Cardiac fibroblast (primary cell): ENCODE results near the gene PDCL2.
A peak's percentile ranks its signal among the peaks of the same experiment; 100 is the strongest.

Experiments used
- DNase-seq, 2 donors: peaks; one replicate each; pipeline versions ENCODE4 v3.0.0 to v3.0.0-alpha.2; 2010; ENCODE audit warnings: low read depth in 2 of 2
- H3K4me3 ChIP-seq, 2 donors: replicated peaks in 1 of 2; 1 replicate in 1 of 2; 2 replicates in 1 of 2; pipeline ENCODE4 v1.5.1; 2011; ENCODE audit warnings: low read depth in 2 of 2, low read length in 2 of 2, mild to moderate bottlenecking in 2 of 2, moderate library complexity in 1 of 2
- TF ChIP-seq, protein P1 (sequence below): IDR thresholded peaks from one replicate; pipeline ENCODE4 v1.5.1; 2011; ENCODE audit warnings: low read depth, mild to moderate bottlenecking, low read length, inconsistent platforms

Gene PDCL2

DNA sequence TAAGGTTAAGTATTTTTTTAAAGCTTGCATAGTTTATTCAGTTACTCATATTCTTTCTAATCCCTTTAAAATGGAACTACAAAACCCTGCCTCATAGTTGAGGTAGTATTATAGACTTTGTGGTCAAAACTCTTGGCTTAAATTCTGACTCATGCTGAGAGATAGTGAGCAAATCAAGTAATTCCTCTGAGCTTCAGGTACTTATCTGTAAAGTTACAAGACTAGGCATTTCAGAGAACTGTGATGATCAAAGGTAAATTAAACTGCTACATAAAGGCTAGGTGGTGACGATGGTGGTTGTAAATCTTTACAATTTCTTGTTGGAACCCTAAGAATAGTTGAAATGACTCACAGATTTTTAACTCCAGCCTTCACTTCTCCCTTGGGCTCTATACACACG, 42.2 kb downstream of the PDCL2 start:
- DNase-seq = peak; percentile 7 to 74
- no peak overlapping the region for H3K4me3 ChIP-seq
- TF ChIP-seq, protein P1, sequence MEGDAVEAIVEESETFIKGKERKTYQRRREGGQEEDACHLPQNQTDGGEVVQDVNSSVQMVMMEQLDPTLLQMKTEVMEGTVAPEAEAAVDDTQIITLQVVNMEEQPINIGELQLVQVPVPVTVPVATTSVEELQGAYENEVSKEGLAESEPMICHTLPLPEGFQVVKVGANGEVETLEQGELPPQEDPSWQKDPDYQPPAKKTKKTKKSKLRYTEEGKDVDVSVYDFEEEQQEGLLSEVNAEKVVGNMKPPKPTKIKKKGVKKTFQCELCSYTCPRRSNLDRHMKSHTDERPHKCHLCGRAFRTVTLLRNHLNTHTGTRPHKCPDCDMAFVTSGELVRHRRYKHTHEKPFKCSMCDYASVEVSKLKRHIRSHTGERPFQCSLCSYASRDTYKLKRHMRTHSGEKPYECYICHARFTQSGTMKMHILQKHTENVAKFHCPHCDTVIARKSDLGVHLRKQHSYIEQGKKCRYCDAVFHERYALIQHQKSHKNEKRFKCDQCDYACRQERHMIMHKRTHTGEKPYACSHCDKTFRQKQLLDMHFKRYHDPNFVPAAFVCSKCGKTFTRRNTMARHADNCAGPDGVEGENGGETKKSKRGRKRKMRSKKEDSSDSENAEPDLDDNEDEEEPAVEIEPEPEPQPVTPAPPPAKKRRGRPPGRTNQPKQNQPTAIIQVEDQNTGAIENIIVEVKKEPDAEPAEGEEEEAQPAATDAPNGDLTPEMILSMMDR = no peak

DNA sequence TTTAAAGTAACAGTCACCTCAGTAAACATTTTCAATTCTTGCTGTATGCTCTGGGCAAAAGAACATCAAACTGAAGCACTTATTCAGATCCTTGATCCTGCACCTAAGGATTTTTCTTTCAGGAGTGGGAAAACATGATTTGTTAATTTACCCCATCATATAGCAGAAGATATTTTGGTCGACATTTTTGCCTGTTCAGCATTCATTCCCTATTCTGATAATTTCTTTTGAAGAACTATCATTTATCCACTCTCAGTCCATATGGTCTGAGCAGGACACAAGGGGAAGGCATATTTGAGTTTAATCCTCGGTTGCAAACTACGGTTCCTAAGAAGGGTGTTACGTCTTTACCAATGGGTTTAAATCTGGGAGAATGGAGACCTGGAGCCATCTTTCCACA, 44.1 kb downstream of the PDCL2 start:
- no peak for DNase-seq
- TF ChIP-seq, protein P1 = no peak

DNA sequence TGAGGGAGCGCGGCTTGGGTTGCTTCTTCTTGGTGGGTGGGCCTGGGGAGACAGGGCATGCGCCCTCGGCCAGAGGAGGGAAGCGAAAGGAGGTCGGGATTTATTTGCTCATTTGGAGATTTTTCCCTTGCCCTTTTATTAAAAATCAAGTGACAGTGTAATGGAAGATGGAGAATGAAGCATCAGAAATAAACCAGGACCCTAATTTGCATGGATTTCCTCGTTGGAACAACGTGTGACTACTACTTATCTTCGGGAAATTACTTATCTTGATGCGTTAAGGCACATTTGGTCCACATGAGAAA, 44.6 kb downstream of the PDCL2 start:
- TF ChIP-seq, protein P1 = no peak
- peak overlapping the region; percentile 76 to 78 for H3K4me3 ChIP-seq
- DNase-seq = peak in 1 of 2 donors; percentile 58

More for the DNA sequence above, 44.1 kb downstream of the PDCL2 start:
- H3K4me3 ChIP-seq = peak overlapping the region; percentile 76 to 78

DNA sequence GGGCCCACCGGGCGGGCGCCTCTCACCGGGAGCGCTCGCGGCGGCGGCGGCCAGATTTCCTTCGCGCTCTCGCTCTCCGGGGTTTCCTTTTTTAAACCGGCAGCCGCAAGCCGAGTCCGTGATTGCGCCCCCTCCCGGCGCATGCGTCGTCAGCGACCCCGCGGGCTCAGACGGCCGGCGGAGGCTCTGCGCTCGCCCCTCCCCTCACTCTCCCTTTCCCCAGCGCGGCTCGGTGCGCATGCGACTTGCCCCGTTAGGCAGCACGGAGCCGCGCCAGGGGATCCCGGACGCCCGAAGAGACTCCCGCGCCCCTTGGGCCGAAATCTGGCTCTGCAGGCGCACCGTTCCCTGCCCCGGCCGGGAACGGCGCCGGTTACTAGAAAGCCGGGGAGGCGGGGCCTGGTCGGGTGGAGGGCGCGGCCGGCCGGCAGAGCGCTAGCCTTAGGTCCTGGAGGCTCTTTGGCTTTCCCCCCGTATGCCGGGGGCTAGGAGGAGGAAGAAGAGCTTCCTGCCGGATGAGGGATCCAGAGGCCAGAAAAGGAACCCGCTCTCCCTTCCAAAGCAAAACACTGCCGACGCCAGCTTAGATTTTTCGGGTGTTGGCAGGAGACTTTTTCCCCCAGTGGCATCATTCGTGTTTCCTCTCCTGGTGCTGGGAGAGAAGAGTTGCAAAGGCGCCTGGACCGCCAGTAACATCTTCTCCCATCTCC, 45.1 kb downstream of the PDCL2 start, which contains the start of gene CLOCK:
CLOCK (minus strand) TSS at position 154 of the 710 bp plus-strand sequence. CDS start 64,124 bp downstream, outside the sequence.
- TF ChIP-seq, protein P1 = peak; percentile 37
- H3K4me3 ChIP-seq = peak within 1 kb of the TSS; percentile 76 to 78
- DNase-seq = peak; percentile 88 to 93

DNA sequence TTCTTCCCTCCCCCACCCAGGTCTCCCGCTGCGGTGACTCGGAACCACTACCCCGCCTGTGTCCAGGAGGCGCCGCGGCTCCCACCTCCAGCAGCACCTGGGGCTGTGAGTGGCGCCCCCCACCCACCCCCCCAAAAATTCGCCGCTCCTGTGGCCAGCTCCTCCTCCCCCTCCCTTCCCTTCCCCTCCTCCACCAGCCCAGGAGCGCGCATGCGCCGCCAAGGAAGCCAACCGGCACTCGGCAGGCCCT, 45.6 kb downstream of the PDCL2 start:
- no peak for DNase-seq
- TF ChIP-seq, protein P1 = no peak
- peak overlapping the region; percentile 76 to 78 for H3K4me3 ChIP-seq

DNA sequence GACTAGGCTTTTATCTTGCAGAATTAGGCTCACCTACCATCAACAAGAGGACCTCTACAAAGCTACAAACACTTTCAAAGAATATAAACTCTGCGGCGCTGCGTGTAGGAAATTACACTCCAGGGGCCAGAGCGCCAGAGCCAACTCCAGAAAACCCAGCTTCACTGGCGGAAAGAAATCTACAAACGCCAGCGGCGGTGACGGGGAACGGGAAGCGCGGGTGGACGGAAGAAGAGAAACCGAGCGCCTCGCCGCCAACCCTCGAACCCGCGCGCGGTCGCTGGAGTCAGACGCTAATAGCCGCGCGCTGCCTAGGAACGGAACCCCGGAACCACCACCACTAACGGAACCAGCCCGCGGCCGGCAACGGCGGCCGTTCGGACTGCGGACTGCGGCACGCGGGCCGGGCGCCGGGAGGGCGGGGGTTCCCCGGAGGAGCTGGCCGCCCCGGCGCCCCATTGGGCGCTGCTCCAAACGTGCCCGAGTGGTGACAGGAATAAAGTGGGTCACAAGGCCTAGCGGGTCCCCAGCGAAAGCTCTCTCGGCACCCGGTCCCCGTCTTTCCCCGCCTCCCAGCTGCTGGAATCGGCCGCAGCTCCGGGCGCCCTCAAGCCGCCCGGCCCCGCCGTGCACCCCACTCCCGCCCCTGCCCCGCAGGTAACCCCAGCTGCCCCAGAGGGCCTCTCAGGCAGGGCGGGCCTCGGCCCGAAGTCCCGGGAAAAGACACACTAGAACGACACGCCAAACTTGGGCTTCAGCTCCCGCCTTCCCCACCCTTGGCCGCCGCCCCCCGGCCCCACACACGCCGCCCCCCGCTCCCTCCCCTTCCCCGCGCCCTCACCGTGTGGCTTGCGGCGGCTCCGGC, 46.2 kb downstream of the PDCL2 start:
- peak overlapping the region; percentile 76 to 78 for H3K4me3 ChIP-seq
- TF ChIP-seq, protein P1 = no peak
- DNase-seq = peak; percentile 71 to 77
